ENCODE measurements around the gene NOL7. TPM values are rescaled to one million over a fixed set of nuclear protein-coding genes. Genes with fewer than 3 reads are reported as not detected.

The NOL7 gene
- total RNA-seq, 1 experiment from 2014 or later: 73.7 TPM

DNA sequence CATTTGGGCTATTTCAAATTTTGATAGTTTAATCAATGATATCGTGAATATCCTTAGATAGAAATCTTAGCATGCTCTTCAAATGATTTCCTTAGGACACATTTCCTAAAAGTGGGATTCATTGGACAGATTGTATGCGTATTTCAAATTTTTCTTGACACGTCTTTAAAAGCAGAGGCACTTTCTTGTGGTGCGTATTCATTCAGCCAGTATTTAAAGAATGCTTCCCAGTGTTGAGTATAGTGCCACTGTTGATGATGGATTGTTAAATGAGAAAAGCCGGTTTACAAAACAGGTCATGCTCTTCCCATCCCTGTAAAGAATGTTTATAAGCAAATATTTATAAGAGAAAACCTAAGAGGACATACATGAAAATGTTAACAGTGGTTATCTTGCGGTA, 15.1 kb upstream of the NOL7 start:
- no TSS peak for BruUV-seq (replicated peaks)
- H3K79me2 ChIP-seq (ENCODE audit: insufficient read depth, low read length): no peaks in the 10 kb centered on the region
- H3K9me3 ChIP-seq (ENCODE audit: control insufficient read depth in 1 of 2, insufficient read depth in 1 of 2, low read depth in 1 of 2, low read length in 2 of 2): no peaks in the 10 kb centered on the region
- TF ChIP-seq SP1 (IDR thresholded peaks at IDR 0.05; ENCODE audit: low read depth): no peak
- TF ChIP-seq, protein P1, sequence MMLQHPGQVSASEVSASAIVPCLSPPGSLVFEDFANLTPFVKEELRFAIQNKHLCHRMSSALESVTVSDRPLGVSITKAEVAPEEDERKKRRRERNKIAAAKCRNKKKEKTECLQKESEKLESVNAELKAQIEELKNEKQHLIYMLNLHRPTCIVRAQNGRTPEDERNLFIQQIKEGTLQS (IDR thresholded peaks at IDR 0.05): no peak
- TF ChIP-seq, protein P2, sequence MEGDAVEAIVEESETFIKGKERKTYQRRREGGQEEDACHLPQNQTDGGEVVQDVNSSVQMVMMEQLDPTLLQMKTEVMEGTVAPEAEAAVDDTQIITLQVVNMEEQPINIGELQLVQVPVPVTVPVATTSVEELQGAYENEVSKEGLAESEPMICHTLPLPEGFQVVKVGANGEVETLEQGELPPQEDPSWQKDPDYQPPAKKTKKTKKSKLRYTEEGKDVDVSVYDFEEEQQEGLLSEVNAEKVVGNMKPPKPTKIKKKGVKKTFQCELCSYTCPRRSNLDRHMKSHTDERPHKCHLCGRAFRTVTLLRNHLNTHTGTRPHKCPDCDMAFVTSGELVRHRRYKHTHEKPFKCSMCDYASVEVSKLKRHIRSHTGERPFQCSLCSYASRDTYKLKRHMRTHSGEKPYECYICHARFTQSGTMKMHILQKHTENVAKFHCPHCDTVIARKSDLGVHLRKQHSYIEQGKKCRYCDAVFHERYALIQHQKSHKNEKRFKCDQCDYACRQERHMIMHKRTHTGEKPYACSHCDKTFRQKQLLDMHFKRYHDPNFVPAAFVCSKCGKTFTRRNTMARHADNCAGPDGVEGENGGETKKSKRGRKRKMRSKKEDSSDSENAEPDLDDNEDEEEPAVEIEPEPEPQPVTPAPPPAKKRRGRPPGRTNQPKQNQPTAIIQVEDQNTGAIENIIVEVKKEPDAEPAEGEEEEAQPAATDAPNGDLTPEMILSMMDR (IDR thresholded peaks at IDR 0.05 in 2 of 3, conservative IDR thresholded peaks at IDR 0.05 in 1 of 3; ENCODE audit: borderline replicate concordance in 1 of 3, insufficient read depth in 1 of 3, low read depth in 2 of 3, low read length in 2 of 3): no peak
- no peak for TF ChIP-seq JUND (IDR thresholded peaks at IDR 0.05)
- TF ChIP-seq EZH2phosphoT487 (IDR thresholded peaks at IDR 0.05; ENCODE audit: borderline replicate concordance): no peak
- intact Hi-C loops (cut with micrococcal nuclease): no loop called here
- ATAC-seq (no peak), DNase-seq (ENCODE audit: low read depth, low spot score) (no peak)
- no peak overlapping the region for H3K4me2 ChIP-seq (ENCODE audit: low read length)
- ChIA-PET CTCF (no interaction called here), RAD21 (ENCODE audit: low non-redundant PET in 1 of 2, low total read pairs in 2 of 2, uncharacterized antibody in 2 of 2, unreplicated experiment in 2 of 2) (no interaction called here), POLR2A (no interaction called here)
- no peaks in the 10 kb centered on the region for H3K9me2 ChIP-seq (ENCODE audit: insufficient read depth)
- H3K27me3 ChIP-seq (ENCODE audit: insufficient read depth, low read length): no peaks in the 10 kb centered on the region
- no peaks in the 10 kb centered on the region; a peak in 1 of 4 replicates for H3K36me3 ChIP-seq (ENCODE audit: control insufficient read depth in 1 of 2, insufficient read depth in 2 of 2, low read length in 2 of 2)
- no peaks in the 10 kb centered on the region for H4K20me1 ChIP-seq (ENCODE audit: insufficient read depth)
- no peak overlapping the region for H2AFZ ChIP-seq (ENCODE audit: low read depth, low read length, poor library complexity, severe bottlenecking)
- no peak overlapping the region for H3K9ac ChIP-seq (ENCODE audit: low read length)
- no peaks in the 10 kb centered on the region for H3K4me1 ChIP-seq (ENCODE audit: control insufficient read depth in 1 of 2, insufficient read depth in 2 of 2, low read length in 2 of 2)
- no peak overlapping the region for H3K27ac ChIP-seq (ENCODE audit: low read depth, low read length)
- no peak overlapping the region for H3K4me3 ChIP-seq (replicated peaks in 1 of 2; ENCODE audit: low read depth in 1 of 2, low read length in 2 of 2)

DNA sequence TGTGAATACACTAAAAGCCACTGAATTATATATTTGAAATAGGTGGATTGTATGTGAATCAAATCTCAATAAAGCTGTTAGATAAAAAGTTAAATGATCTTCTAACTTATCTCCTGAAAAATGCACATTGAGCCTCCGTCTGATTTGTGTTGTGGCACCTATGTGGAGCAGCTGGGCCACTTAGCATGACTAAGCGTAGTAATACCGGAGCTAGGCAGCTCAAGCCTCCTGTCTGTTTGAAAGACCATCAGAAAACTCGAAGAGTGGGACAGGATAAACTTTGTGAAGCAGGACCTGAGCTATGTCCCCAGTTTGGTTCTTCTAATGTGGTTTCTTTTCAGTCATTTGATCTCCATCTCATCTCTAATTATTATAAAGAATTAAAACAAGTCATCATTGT, 11.0 kb upstream of the NOL7 start:
- H3K27ac ChIP-seq (ENCODE audit: low read depth, low read length): no peak overlapping the region
- POLR2A ChIA-PET: no interaction called here
- H3K4me3 ChIP-seq (replicated peaks in 1 of 2; ENCODE audit: low read depth in 1 of 2, low read length in 2 of 2): no peak overlapping the region
- no peaks in the 10 kb centered on the region for H4K20me1 ChIP-seq (ENCODE audit: insufficient read depth)
- CTCF ChIA-PET: interaction anchor here (1.2 kb wide), 1 partner anchor 30 kb away, joined by 4 read pairs; the partner anchor contains the start of gene SIRT5
- no peak overlapping the region for H3K9ac ChIP-seq (ENCODE audit: low read length)
- H3K36me3 ChIP-seq (ENCODE audit: control insufficient read depth in 1 of 2, insufficient read depth in 2 of 2, low read length in 2 of 2): no peaks in the 10 kb centered on the region
- H3K4me2 ChIP-seq (ENCODE audit: low read length): no peak overlapping the region
- no peaks in the 10 kb centered on the region for H3K4me1 ChIP-seq (ENCODE audit: control insufficient read depth in 1 of 2, insufficient read depth in 2 of 2, low read length in 2 of 2)
- no TSS peak for BruUV-seq (replicated peaks)
- RAD21 ChIA-PET (ENCODE audit: low non-redundant PET in 1 of 2, low total read pairs in 2 of 2, uncharacterized antibody in 2 of 2, unreplicated experiment in 2 of 2): no interaction called here
- TF ChIP-seq CBX3 (IDR thresholded peaks at IDR 0.05; ENCODE audit: low read depth) (no peak), RAD21 (IDR thresholded peaks at IDR 0.05; ENCODE audit: low read depth) (no peak), SP1 (IDR thresholded peaks at IDR 0.05; ENCODE audit: low read depth) (no peak), SRF (IDR thresholded peaks at IDR 0.05; ENCODE audit: low read depth) (no peak), ZFX (IDR thresholded peaks at IDR 0.05) (no peak)
- TF ChIP-seq, protein P1 (IDR thresholded peaks at IDR 0.05): no peak
- TF ChIP-seq, protein P2 (IDR thresholded peaks at IDR 0.05 in 2 of 3, conservative IDR thresholded peaks at IDR 0.05 in 1 of 3; ENCODE audit: borderline replicate concordance in 1 of 3, insufficient read depth in 1 of 3, low read depth in 2 of 3, low read length in 2 of 3): no peak
- H3K79me2 ChIP-seq (ENCODE audit: insufficient read depth, low read length): no peaks in the 10 kb centered on the region
- no peak overlapping the region for H2AFZ ChIP-seq (ENCODE audit: low read depth, low read length, poor library complexity, severe bottlenecking)
- H3K9me2 ChIP-seq (ENCODE audit: insufficient read depth): no peaks in the 10 kb centered on the region
- no peaks in the 10 kb centered on the region for H3K9me3 ChIP-seq (ENCODE audit: control insufficient read depth in 1 of 2, insufficient read depth in 1 of 2, low read depth in 1 of 2, low read length in 2 of 2)
- no peaks in the 10 kb centered on the region for H3K27me3 ChIP-seq (ENCODE audit: insufficient read depth, low read length)
- intact Hi-C loops (cut with micrococcal nuclease): no loop called here
- DNase-seq (ENCODE audit: low read depth, low spot score): no peak
- ATAC-seq: no peak
